ENCODE results near the gene OPRD1.

The OPRD1 gene

DNA sequence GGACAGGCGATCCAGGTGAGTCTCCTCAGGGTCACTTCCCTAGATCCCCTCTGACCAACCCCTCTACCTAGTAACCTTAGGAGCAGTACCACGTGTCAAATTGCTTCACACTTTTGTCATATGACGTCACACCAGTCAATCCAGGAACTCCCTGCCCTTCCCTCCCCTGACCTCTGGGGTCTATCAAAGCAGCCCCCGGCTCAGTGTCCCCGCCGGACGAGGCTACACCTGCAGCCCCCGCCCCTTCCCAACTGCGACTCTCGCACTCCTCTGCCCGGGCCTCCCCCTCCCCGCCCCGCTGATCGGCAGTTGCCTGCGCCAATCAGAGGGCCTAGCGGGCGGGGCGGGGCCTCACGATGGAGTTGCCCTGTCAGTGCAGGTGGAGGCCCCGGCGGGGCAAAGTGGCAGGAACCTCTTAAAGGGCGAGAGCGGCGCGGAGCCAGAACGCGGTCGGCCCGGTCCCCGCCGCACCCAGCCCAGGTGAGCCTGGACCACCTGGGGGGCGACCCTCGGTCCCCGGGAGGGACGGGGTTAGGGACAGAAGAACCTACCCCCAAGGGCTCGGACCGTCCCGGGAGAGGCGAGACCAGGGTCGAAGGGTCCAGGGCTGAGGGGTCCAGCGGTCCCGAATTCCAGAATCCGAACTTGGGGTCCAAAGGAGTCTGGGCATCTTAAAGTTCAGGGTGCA, 74.9 kb downstream of the OPRD1 start:
- DNase-seq, result peak; percentile 94

DNA sequence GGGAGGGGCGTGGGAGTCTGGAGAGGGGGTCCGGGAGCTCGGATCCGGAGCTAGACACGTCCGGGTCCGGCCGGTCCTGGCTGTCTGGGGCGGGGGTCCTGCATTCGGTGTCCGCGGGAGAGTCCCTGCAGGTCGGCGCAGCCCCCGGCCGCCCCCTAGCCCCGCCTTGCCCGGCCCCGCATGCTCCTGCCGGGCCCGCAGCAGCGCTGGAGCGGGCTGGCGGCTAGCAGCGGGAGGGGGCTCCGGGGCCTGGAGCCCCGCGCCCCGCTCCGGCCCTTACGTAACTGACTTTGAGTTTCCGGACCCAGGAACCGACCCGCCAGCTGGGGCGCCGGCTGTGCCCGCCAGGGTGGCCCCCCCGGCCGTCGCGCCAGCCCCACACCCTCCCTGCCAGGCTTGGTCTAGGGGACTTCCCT, 75.5 kb downstream of the OPRD1 start:
- DNase-seq, result peak; percentile 35

DNA sequence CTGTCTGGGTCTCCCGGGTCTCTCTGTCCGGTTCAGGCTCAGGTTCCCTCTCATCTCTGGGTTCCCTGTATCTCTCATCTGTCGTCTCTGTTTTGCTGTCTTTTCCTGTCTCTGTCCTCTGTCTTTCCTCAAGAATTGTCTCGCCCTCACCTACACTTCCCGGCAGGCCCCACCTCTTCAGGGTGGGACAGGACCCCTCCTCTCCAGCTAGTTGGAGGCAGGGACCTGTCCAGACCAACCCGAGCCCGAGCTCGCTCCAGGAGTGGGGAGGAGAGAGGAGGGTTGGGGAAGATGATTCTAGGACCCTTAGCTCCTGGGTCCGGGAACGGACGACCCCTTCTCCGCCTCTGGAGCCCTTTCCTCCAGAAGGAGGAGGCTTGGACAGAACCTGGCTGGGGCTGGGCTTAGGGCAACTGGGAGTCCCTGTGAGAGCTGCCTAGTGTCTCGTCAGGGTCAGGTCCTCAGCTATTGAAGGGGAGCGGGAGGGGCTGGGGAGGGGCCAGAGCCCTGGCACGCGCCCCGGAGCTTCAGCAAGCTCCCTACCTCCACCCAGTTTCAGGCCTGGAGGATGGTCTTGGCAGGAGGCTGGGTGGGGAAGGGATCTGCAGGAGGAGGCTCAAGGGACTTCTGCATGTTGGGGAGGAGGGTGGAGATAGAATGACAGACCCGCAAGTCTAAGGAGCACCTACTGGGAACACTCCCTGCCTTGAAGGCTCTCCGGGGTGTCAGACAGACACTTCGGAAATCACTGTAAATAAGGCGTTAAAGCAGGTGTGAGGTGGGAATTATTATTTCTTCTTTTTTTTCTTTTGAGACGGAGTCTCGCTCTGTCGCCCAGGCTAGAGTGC, 76.1 kb downstream of the OPRD1 start:
- DNase-seq, result no peak

DNA sequence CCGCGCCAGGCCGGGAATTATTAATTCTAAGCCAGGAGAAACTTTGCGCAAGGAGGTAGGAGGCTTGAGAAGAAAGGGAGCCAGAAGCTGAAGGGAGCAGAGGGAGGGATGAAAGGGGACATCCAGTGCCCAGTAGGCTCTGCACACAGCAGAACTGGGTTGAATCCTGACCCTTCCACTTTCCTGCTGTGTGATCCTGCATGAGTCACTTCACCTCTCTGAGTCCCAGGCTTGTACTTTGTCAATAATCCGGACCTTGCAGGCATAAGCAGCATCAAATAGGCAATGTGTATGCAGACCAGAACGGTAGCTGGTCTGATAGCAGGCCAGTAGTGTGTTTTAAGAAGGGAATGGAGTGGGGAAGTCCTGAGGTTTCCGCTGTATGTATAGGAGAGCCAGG, 76.9 kb downstream of the OPRD1 start:
- no peak for DNase-seq

DNA sequence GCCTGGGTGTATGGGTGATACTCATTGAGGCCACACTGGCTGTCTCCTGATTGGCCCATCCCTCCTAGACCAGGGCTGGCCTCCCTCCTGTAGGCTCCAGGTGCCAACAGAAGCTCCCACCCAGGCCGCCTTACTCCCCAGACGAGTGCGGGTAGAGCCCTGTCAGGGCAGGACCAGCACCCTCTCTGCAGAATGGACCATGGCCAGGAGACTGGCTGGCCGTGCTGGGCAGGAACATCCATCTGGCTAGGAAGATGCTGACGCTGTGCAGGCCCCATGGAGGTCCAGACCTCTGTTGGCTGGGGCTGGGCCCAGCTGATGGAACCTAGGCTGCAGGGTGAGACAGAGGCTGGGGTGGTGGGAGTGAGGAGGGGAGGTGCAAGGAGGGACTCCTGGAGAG, 77.4 kb downstream of the OPRD1 start:
- no peak for DNase-seq

DNA sequence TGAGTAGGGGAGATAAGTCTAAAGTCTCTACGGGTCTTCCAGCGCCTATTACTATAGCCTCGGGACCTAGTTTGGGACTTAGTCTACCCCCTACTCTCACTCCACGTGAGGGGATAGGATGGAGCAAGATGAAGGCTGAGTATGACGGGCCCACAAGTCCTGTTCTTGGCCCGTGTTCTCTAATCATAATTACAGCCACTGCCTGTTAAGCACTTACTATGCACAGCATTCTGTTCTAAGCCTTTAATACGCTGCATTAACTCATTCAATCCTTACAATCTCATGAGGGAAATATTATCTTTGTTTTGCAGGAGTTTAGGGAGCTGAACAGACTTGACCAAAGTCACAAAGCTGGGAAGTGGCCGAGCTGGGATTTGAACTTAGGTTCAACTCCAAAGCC, 78.5 kb downstream of the OPRD1 start:
- no peak for DNase-seq

DNA sequence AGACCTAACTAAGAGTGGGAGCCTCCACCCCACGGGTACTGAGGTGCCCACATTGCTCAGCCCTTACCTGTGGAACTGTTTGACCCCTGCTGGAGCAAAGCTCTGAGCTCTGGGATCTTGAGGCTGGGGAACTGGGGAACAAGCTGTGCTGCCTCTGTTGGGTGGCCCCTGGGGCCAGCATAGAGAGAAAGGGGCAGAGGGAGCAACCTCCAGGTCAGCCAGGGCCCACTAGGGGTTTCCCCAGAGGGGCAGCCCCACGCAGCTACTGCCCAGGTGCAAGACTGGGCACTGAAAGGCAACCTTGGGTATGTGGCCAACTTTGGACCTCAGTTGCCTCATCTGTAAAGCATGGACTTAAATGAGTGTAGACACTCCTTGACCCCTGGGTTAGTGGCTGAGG, 78.9 kb downstream of the OPRD1 start:
- DNase-seq, result no peak

DNA sequence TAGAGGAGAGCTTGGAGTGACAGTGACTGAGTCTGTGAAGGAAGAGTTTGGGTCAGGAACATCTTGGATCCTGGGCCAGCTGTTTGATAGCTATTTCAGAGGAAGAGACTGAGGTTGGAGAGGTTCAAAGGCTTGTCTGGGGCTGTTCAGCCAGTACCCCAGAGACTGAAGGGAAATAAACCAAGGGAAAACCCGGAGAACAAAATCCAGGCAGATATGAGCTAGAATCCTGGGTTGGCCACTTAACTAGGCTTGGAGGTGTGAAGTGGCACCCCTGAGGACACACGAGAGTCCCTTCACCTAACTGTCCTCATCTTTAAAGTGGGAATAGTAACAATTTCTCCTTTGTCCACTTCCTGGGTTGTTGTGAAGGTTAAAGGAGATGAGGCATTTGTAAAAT, 79.3 kb downstream of the OPRD1 start:
- no peak for DNase-seq

DNA sequence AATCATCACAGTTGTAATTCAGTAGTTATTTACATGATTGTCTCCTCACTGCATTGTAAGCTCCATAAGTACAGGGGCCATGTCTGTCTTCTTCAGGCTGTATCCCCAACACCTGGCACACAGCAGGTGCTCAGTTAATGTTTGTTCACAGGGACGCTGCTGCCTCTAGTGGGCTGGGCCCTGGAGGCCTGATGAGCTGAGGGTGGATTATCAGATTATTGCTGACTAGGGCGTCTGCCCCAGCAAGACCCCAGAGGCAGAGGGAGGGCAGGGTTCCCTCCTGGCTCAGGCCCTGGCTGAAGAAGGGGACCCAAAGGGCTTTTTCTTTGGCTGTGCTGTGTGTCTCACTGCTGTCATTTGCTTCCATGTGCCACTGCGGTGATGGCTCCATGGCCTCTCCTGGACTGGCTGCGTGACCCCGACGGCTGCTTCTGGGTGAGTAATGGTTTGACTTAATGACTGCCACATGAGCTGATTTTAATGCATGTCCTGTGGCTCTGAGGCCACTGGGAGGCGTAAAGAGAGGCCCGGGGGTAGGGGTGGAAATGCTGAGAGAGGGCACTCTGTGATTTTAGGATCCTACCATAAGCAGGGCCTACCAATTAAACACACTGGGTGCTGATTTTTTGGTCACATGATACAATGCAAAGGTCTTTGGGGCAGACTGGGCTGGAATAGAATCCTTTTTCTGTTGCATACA, 81.6 kb downstream of the OPRD1 start:
- DNase-seq, result no peak

DNA sequence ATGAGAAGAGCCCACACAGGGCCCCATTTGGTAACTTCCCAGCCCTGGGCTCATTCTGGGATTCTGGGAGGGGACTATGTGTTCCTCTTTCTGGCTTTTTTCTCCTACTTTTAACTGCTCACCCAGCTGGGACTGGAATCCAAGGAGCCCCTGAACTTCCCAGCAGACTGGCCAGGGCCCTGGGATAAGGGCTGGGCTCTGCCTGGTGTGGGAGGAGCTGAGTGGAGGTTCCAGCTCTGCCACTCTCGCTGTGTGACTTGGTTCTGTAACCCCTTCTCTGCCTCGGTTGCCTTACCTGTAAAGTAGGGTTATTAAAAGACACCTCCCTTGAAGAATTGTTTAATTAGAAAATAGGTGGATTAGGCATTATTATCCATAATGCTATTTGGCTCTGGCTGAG, 82.8 kb downstream of the OPRD1 start:
- no peak for DNase-seq

DNA sequence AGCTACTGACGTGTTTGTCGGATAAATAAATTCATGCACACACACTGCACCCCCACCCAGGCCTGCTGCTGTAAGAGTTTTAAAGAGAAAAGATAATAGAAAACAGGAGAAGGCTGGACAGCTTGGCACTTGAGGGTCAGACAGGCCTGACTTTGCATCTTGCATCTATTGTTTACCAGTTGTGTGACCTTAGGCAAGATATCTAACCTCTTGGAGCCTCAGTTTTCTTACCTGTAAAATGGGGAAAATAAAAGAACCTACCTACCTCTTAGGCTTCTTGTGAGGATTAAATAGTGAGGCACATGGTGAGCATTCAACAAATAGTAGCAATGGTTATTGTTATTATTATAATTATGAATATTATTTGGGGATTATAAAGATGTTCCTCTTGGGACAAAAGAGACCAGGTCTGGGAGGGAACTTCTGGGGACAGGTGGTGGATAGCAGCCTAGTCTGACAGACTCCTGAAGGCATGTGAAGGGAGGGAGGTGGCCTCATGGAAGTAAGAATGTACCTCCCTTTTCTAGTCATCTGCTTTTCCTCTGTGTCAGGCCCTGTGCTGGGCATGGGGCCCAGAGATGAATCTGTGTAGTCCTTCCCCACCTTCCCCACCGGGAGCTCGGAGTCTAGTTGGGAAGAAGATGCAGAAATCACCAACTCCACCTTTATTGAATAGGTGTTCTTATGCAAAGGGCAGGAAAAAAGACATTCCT, 84.1 kb downstream of the OPRD1 start:
- DNase-seq, result no peak

DNA sequence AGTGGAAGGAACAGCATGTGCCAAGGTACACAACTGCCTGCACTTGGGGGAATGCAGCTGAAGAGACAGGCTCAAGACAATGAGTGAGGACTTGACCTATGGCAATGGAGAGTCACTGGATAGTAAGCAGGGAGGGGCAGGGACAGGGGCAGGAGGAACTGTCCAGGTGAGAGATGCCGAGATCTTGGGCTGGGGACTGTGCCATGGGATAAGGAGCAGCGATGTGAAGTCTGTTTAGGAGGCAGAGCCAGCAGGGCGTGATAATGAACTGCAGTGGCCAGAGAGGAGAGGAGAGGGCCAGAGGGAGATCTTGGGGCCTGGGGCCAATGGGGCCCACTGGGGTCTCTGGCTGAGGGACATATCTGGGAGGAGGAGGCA, 84.6 kb downstream of the OPRD1 start:
- DNase-seq, result no peak

DNA sequence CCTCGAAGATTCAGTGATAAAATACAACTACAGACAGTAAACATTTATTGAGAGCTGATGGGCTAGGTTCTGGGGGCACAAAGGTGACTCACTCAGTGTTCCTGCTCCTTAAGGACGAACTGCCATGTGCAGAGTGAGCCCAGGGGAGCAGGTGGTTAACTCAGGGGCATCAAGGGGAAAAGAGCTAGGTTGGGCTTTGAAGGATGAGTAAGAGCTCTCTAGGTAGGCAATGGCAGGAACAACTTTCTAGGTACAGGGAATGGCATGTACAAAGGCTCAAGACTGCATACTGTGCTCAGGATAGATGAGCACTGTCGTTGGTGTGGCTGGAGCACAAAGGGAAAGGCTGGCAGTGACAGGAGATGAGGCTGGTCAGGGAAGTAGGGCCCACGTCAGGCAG, 85.8 kb downstream of the OPRD1 start:
- no peak for DNase-seq

DNA sequence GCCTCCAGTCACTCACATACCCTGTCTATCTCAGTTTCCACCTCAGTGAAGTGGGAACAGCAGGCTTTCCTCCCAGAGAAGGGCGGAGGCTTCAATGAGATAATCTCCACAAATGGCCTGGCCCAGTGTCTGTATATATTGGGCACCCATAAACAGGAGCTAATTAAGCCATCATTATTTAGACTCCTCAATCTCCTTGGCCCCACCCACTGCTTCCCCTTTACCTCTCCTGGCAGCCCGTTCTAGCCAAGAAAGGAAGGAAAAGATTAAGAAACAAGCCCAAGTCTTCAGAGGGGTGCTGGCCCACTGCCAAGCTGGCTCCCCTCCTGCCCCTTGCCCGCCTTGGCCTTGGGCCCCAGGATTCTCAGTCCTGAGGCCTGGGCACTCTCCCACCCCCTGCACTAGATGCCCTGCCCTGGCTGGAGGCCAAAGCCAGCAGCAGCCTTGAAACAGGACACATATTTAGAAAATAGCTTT, 86.5 kb downstream of the OPRD1 start:
- no peak for DNase-seq

DNA sequence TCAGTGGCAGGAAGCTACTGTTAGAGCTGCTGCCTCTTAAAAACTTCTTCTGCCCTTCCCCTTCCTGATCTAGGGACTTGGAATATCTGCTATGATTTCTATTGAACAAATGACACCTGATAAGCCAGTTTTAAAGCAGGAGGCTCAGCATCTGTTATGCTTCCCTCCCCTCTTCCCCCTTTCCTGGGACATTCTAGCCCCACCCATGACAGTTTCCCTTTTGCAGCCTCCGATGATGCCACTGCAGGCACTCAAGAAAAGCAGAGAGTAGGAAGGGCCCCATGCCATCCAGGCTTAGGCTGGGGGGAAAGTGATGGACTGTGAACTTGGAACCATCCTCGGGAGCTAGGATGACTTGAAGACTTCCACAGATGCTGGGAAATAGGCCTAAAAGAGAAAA, 87.3 kb downstream of the OPRD1 start:
- no peak for DNase-seq

DNA sequence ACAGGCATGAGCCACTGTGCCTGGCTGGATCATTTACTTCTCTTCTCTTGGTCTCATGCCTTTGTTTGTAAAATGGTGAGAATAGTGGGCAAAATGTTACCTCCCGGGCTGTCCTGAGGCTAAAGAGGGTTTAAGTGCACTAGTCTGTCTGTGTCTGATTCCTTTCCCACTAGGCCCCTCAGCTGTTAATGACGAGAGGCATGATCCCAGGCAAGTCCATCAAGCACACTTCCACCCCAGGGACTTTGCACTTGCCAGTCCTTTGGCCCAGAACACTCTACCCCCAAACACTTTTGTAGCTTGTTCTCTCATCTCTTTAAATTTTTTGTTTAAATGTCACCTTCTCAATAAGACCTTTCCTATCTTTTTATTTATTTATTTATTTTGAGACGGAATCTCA, 88.6 kb downstream of the OPRD1 start:
- no peak for DNase-seq

DNA sequence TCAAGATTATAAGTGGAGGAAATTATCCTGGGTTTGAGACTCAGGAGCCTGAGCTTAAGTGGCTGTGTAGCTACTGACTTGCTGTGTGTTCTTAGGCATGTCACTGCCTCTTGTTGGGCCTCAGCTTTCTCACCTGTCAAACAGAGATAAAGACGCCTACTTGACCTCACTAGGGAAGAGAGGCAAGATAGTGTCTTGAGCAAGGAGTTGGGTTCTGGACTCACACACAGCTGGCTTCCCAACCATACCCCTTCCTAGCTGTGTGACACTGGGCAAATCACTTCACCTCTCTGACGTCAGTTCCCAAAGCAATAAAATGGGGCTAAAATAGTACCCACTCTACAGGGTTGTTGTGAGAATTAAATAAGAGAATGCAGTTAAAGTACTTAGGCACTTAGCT, 90.8 kb downstream of the OPRD1 start:
- DNase-seq, result no peak

DNA sequence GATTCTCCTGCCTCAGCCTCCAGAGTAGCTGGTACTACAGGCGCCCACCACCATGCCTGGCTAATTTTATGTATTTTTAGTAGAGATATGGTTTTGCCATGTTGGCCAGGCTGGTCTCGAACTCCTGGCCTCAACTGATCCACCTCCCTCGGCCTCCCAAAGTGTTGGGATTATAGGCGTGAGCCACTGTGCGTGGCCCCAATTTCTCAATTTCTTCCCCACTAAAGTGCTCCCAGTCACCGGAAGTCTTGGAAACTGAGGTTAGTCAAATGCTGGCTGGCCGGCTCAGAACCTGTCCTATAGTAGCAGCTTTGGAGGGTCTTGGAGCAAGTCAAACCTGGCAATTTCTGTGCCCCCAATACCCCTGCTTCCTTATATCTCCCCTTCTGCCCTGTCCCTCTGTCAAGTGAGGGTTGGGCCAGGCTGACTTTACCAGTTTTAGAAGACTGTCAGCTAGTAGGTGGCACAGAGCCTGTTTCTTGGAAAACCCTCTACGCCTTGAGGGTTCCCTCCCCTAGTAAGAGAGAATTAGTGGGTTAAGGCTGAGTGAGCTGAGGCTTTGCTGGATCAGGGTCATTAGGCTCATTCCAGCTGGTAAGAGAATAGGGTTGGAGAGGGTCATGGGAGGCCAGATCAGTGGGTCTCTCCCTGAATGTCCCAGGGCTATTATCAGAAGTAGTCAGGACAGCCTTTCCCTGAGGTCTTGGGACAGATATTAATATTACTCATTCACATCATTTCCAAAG, 94.1 kb downstream of the OPRD1 start:
- no peak for DNase-seq

DNA sequence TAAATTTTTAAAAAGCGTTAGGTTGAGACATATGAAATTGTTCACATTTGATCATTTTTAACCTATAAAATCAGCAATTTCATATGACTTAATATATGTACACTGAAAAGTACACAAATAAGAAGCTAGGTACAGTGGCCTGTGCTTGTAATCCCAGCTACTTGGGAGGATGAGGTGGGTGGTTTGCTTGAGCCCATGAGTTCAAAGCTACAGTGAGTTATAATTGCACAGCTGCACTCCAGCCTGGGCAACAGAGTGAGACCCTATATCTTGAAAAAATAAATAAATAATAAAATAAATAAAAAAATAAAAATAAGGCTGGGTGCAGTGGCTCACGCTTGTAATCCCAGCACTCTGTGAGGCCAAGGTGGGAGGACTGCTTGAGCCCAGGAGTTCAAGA, 97.2 kb downstream of the OPRD1 start:
- no peak for DNase-seq

DNA sequence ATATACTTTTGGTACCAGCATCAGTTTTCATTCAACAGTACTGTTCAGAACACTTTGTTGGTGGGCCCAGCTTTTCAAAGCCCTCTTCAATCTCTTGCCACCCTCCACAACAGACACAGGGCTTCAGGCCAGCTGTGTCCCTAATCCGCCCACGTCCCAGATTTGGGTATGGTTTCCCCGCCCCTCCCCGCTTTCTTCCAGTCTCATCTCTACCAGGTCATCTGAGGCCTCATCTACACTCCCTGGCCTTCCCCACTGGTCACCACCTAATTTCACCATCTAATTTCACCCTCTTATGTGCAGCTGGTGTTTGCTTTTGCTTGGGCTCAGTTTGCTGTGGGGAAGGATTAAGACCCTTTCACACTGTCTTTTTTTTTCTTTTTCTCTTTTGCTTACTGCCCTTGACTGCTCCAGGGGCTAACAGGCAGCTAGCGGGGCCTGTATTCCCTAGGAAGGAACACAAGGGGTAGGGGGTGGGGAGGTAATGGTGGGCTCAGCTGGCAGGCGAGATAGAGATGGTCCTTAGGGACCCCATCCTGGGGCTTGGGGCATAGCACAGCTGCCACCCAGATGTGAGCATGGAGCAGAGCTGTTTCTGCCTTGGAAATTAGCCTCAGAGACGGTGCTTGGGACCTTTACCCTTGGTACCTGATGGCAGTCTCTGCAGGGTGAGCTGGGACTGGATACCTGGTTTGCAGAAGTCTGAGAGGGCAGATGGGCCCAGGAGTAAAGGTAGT, 98.6 kb downstream of the OPRD1 start:
- no peak for DNase-seq

DNA sequence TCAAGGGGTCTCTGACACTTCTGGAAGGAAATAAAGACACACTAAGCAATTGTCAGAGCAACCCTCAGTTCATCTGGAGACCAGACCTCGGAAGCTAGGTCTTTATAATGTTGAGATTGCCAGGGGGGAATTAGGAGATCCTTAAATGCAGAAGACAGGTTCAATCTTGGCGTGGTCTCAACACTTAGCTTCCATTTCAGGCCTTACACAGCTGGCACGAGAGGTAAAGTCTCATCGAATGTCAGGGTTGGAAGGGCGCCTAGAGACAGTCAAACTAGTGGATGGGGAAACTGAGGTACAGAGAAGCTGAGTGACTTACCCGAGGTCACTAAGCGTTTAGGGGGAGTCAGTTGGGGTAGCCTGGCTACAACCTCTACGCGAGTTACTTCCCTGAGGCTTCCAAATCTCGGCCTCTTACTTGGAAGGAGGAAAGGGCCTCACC, 101.8 kb downstream of the OPRD1 start:
- DNase-seq, result no peak

All from stimulated activated CD4-positive, alpha-beta T cell treated with anti-CD3 and anti-CD28 coated beads, Interleukin-15, amount 100 ng/mL, for 24 hours (primary cell).